Eye (tissue), 1 donor: Measurements from ENCODE around the gene LTBP3.
"Not testable (repeated sequence)": the region's sequence is repeated elsewhere in the genome, so short reads cannot be mapped to it uniquely, and the experiment has no call there.

Experiments
- DNase-seq: peaks from one replicate; pipeline ENCODE4 v3.0.0-alpha.2; 2015

LTBP3 gene

GRCh38 chr11:65571420-65571819 is 13.3 kb upstream of the LTBP3 start:
- no peak for DNase-seq

- peak; percentile 98 for DNase-seq
Measured at GRCh38 chr11:65569973-65570918, 12.1 kb upstream of the LTBP3 start, which contains the start of gene ZNRD2. Gene ZNRD2 (plus strand): TSS chr11:65570477. CDS start chr11:65570492, 15 bp downstream.

- no peak for DNase-seq
Measured at GRCh38 chr11:65569164-65569972, 11.2 kb upstream of the LTBP3 start.

- DNase-seq: no peak
Measured at GRCh38 chr11:65565624-65566453, 7.7 kb upstream of the LTBP3 start.

GRCh38 chr11:65564879-65565559 is 6.9 kb upstream of the LTBP3 start:
- DNase-seq: not testable (repeated sequence)

- DNase-seq: no peak
Measured at GRCh38 chr11:65563601-65564000, 5.4 kb upstream of the LTBP3 start.

GRCh38 chr11:65562788-65563187 is 4.6 kb upstream of the LTBP3 start:
- DNase-seq: no peak

GRCh38 chr11:65562020-65562419 is 3.9 kb upstream of the LTBP3 start:
- no peak for DNase-seq

- peak; percentile 84 for DNase-seq
Measured at GRCh38 chr11:65560555-65561418, 2.6 kb upstream of the LTBP3 start.

- DNase-seq: peak; percentile 38
Measured at GRCh38 chr11:65559951-65560537, 1.9 kb upstream of the LTBP3 start.

GRCh38 chr11:65559535-65559934 is 1.4 kb upstream of the LTBP3 start:
- DNase-seq: no peak

- DNase-seq: peak; percentile 78
Measured at GRCh38 chr11:65558930-65559509, 861 bp upstream of the LTBP3 start.

GRCh38 chr11:65557280-65558001 is 718 bp downstream of the LTBP3 start:
- DNase-seq: peak; percentile 52

- no peak for DNase-seq
Measured at GRCh38 chr11:65556470-65557279, 1.5 kb downstream of the LTBP3 start.

GRCh38 chr11:65555693-65556231 is 2.4 kb downstream of the LTBP3 start:
- no peak for DNase-seq

GRCh38 chr11:65554842-65555430 is 3.2 kb downstream of the LTBP3 start:
- DNase-seq: no peak

- DNase-seq: no peak
Measured at GRCh38 chr11:65554057-65554818, 3.9 kb downstream of the LTBP3 start.
